Esophagus squamous epithelium (tissue), 4 donors: ENCODE results near the gene PHOX2A.

Experiments used
- POLR2A ChIP-seq, 4 donors: fragments of 450-650 bp; IDR thresholded peaks; one replicate each; pipeline ENCODE4 v1.6.1; 2017; ENCODE audit warnings: antibody characterized with exemption in 4 of 4, mild to moderate bottlenecking in 4 of 4, moderate library complexity in 3 of 4
- TF ChIP-seq, protein P1 (sequence below), 6 experiments: fragments of 450-650 bp in 4 of 6; fragments of 200-600 bp in 2 of 6; sonication (generic) in 2 of 6; IDR thresholded peaks; one replicate each; pipeline ENCODE4 v1.5.1; 2016 to 2019; ENCODE audit warnings: antibody characterized with exemption in 6 of 6, mild to moderate bottlenecking in 4 of 6, moderate library complexity in 4 of 6

DNA sequence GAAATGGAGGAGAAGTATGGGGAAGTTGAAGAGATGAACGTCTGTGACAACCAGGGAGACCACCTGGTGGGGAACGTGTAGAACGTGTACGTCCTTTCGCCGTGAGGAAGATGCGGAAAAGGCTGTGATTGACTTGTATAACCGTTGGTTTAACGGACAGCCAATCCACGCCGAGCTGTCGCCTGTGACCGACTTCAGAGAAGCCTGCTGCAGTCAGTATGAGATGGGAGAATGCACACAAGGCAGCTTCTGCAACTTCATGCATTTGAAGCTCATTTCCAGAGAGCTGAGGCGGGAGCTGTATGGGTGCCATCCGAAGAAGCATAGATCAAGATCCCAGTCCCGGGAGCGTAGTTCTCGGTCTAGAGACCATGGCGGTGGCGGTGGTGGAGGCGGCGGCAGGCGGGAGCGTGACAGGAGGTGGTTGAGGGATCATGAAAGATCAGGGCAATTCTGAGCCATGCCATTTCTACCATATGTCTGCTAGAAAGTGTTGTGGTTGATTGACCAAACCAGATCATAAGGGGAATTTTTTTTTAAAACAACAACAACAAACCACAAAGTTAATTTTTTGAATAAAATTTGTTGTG is 36.8 kb upstream of the PHOX2A start:
- TF ChIP-seq, protein P1, sequence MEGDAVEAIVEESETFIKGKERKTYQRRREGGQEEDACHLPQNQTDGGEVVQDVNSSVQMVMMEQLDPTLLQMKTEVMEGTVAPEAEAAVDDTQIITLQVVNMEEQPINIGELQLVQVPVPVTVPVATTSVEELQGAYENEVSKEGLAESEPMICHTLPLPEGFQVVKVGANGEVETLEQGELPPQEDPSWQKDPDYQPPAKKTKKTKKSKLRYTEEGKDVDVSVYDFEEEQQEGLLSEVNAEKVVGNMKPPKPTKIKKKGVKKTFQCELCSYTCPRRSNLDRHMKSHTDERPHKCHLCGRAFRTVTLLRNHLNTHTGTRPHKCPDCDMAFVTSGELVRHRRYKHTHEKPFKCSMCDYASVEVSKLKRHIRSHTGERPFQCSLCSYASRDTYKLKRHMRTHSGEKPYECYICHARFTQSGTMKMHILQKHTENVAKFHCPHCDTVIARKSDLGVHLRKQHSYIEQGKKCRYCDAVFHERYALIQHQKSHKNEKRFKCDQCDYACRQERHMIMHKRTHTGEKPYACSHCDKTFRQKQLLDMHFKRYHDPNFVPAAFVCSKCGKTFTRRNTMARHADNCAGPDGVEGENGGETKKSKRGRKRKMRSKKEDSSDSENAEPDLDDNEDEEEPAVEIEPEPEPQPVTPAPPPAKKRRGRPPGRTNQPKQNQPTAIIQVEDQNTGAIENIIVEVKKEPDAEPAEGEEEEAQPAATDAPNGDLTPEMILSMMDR (IDR thresholded peaks at IDR 0.05), result no peak
- TF ChIP-seq POLR2A (IDR thresholded peaks at IDR 0.05), result no peak
